ENCODE measurements around the gene RAD54L2. TPM values are rescaled to one million over a fixed set of nuclear protein-coding genes. Genes with fewer than 3 reads are reported as not detected.
"Not testable (repeated sequence)": the region's sequence is repeated elsewhere in the genome, so short reads cannot be mapped to it uniquely, and the experiment has no call there.

The RAD54L2 gene
- total RNA-seq, 2 donors from 2014 or later, result 15.8 to 25.7 TPM

DNA sequence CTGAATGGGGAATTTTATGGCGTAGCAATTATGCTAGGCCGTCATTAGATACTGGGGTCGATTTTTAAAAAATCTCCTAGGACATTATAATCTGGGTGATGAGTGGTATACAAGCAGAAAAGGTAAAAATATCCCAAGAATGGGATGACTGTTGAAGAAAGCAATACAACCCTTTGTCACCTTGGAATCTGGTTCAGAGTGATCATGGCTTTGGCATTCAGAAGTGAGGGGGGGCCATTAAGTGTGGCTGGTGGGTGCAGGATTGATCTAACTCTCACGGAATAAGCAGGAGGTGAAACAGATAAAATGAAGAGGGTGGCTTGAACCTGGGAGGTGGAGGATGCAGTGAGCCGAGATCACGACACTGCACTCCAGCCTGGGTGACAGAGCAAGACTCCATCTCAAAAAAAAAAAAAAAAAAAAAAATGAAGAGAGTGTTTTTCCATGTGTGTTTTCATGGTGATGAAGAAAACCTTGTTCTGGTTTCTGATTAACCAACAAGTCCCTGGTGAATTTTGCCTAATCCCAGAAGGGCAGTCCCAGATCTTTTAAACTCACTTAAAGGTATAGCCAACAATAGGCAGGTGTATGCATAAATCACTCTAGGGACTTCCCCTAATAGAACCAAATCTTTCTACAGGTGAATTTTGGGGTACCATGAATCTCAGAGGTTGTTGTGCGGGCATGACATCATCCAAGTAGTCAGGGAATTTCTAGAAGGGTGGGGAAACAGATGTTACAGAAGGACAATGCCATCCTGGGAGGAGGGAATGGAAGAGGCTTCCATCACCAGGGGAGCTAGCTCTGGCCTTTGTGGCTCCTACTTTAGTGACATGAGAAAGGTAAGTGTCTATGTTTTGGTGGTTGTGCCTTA is 3.1 kb upstream of the RAD54L2 start:
- TF ChIP-seq POLR2A (IDR thresholded peaks at IDR 0.05), result no peak
- TF ChIP-seq, protein P1, sequence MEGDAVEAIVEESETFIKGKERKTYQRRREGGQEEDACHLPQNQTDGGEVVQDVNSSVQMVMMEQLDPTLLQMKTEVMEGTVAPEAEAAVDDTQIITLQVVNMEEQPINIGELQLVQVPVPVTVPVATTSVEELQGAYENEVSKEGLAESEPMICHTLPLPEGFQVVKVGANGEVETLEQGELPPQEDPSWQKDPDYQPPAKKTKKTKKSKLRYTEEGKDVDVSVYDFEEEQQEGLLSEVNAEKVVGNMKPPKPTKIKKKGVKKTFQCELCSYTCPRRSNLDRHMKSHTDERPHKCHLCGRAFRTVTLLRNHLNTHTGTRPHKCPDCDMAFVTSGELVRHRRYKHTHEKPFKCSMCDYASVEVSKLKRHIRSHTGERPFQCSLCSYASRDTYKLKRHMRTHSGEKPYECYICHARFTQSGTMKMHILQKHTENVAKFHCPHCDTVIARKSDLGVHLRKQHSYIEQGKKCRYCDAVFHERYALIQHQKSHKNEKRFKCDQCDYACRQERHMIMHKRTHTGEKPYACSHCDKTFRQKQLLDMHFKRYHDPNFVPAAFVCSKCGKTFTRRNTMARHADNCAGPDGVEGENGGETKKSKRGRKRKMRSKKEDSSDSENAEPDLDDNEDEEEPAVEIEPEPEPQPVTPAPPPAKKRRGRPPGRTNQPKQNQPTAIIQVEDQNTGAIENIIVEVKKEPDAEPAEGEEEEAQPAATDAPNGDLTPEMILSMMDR (IDR thresholded peaks at IDR 0.05), result no peak
- peaks cover 17% of the 10 kb centered on the region for H3K4me1 ChIP-seq
- ATAC-seq (no peak), DNase-seq (no peak)
- no peak overlapping the region for H3K27ac ChIP-seq
- no peaks in the 10 kb centered on the region for H3K36me3 ChIP-seq (replicated peaks in 1 of 2; ENCODE audit: insufficient read depth in 1 of 2, low read depth in 2 of 2)
- H3K27me3 ChIP-seq, result no peaks in the 10 kb centered on the region
- H3K9me3 ChIP-seq, result no peaks in the 10 kb centered on the region
- 44 to 63% methylated on average over 7 of the region's 7 CpGs for WGBS, 2 donors
- intact Hi-C loops (cut with DNase I), result no loop called here
- H3K4me3 ChIP-seq, result no peak overlapping the region

DNA sequence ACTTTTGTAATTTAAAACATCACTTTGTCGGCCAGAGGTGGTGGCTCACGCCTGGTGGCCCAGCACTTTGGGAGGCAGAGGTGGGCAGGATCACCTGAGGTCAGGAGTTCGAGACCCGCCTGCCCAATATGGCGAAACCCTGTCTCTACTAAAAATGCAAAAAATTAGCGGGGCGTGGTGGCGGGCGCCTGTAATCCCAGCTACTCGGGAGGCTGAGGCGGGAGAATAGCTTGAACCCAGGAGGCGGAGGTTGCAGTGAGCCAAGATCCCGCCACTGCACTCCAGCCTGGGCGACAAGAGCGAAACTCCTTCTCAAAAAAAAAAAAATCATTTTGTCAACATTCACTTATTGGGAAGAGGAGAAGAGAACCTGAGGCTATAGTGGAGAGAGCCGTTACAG is 888 bp upstream of the RAD54L2 start:
- H3K27ac ChIP-seq, result peak overlapping the region in 2 of 4 donors; percentile 89 to 92
- H3K27me3 ChIP-seq; H3K9me3 ChIP-seq; intact Hi-C loops (cut with DNase I); DNase-seq; ATAC-seq; H3K36me3 ChIP-seq (replicated peaks in 1 of 2; ENCODE audit: insufficient read depth in 1 of 2, low read depth in 2 of 2): not testable (repeated sequence)
- 78 to 84% methylated on average over 16 of the region's 16 CpGs for WGBS, 2 donors
- peaks cover 20% of the 10 kb centered on the region for H3K4me1 ChIP-seq
- peak overlapping the region; percentile 28 to 47 for H3K4me3 ChIP-seq

DNA sequence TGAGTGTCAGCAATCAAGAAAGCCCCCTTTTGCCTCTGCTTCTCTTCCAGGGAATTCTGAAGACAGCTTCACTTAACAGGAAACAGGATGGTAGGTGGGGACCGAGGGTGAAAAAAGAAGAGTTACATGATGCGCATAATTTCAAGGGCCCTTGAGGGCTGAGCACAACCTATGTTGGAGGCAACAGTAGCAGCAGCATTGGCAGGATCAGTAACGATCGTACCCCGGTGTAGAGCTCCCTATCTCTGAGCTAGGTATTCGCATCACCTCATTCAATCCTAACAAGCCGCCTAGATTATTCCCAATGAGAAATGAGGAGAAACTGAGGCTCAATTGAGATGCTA is 432 bp upstream of the RAD54L2 start:
- Histone ChIP-seq H3K36me3 (replicated peaks in 1 of 2; ENCODE audit: insufficient read depth in 1 of 2, low read depth in 2 of 2) (no peaks in the 10 kb centered on the region), H3K4me3 (peak overlapping the region; percentile 28 to 47), H3K27ac (peak overlapping the region; percentile 33 to 92 (median 84)), H3K4me1 (peaks cover 22% of the 10 kb centered on the region), H3K9me3 (no peaks in the 10 kb centered on the region), H3K27me3 (no peaks in the 10 kb centered on the region)
- DNase-seq, result no peak
- TF ChIP-seq, protein P1 (IDR thresholded peaks at IDR 0.05), result no peak
- TF ChIP-seq POLR2A (IDR thresholded peaks at IDR 0.05), result no peak
- 0 to 2% methylated on average over 7 of the region's 7 CpGs for WGBS, 2 donors
- intact Hi-C loops (cut with DNase I), result no loop called here
- peak; percentile 3 for ATAC-seq

DNA sequence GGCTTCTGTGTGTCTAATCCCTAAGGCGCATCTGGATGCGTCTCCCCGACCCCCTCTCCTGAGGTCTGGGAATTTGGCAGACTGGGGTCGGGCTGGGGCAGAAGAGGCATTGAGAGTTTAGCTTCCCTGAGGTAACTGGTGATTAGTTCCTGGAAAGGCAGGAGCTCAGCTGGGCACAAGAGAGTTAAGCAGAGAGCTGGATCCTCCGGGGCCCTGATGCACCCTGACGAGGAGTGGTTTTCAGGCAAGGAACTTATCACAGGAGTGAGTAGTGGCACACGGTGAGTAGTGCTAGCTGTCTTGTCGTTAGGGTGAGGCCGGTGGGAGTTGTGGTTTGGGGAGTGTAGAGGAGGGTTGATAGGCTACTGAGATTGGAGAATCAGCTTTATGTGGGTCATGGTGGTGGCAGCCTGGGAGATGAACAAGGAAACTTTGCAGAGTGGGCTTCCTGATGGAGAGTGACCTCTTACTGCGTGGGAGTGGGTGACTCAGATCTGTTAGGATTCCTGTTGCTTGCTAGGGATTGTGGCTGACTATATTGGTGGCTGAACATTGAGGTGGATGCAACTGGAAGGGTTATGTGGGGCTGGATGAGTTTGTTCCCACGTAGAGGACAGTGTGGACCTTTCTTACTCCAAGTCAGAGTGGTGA is 897 bp downstream of the RAD54L2 start:
- Histone ChIP-seq H3K9me3 (no peaks in the 10 kb centered on the region), H3K4me1 (peaks cover 22% of the 10 kb centered on the region), H3K36me3 (replicated peaks in 1 of 2; ENCODE audit: insufficient read depth in 1 of 2, low read depth in 2 of 2) (no peaks in the 10 kb centered on the region), H3K4me3 (peak overlapping the region; percentile 83 to 95), H3K27me3 (no peaks in the 10 kb centered on the region), H3K27ac (peak overlapping the region; percentile 13 to 92 (median 84))
- TF ChIP-seq POLR2A (IDR thresholded peaks at IDR 0.05), result no peak
- TF ChIP-seq, protein P1 (IDR thresholded peaks at IDR 0.05), result no peak
- 1 to 2% methylated on average over 11 of the region's 11 CpGs for WGBS, 2 donors
- peak in 3 of 4 donors; percentile 11 to 26 (median 12) for DNase-seq
- ATAC-seq, result peak; percentile 10
- intact Hi-C loops (cut with DNase I), result no loop called here

DNA sequence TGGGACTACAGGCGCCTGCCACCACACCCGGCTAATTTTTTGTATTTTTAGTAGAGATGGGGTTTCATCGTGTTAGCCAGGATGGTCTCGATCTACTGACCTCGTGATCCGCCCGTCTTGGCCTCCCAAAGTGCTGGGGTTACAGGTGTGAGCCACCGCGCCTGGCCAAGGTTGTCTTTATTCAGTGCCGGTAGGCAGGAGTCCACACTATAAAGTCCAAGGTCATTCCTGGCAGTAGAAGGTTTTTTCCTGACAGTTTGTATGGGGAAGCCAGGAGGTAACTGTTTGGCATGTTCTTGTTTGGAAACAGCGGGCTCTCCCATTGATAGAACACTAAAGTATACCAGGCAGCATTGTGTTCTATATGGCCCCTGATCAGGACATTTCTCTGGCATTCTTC is 4.1 kb downstream of the RAD54L2 start:
- peak; percentile 36 for ATAC-seq
- DNase-seq, result peak; percentile 25 to 58 (median 38)
- H3K27me3 ChIP-seq; H3K9me3 ChIP-seq; H3K4me3 ChIP-seq; H3K36me3 ChIP-seq (replicated peaks in 1 of 2; ENCODE audit: insufficient read depth in 1 of 2, low read depth in 2 of 2); intact Hi-C loops (cut with DNase I): not testable (repeated sequence)
- WGBS, 2 donors, result 51 to 58% methylated on average over 6 to 11 of the region's 11 CpGs
- Histone ChIP-seq H3K27ac (peak overlapping the region in 1 of 4 donors; percentile 6), H3K4me1 (peaks cover 20% of the 10 kb centered on the region)
